IPS DF 6.9 (cell line): ENCODE measurements around the gene TENM3.

Experiments used
- DNase-seq: peaks from one replicate; pipeline ENCODE4 v3.0.0-alpha.2; 2013; ENCODE audit warnings: low read depth, low spot score
- H3K27ac ChIP-seq: one replicate; pipeline ENCODE4 v1.5.1; 2013; ENCODE audit warnings: low read length, control low read depth
- H3K27me3 ChIP-seq: 2 replicates; pipeline ENCODE4 v1.6.1; 2013; ENCODE audit warnings: mild to moderate bottlenecking, low read length; ENCODE audit not compliant: control insufficient read depth, insufficient read depth
- H3K36me3 ChIP-seq: 2 replicates; pipeline ENCODE4 v1.6.1; 2013; ENCODE audit warnings: low read length; ENCODE audit not compliant: control insufficient read depth, insufficient read depth
- H3K4me1 ChIP-seq: 2 replicates; pipeline ENCODE4 v1.6.1; 2013; ENCODE audit warnings: low read length; ENCODE audit not compliant: control insufficient read depth, insufficient read depth
- H3K4me3 ChIP-seq: 2 replicates; pipeline ENCODE4 v1.5.1; 2013; ENCODE audit warnings: mild to moderate bottlenecking, low read length
- H3K9me3 ChIP-seq: 2 replicates; pipeline ENCODE4 v1.6.1; 2013; ENCODE audit warnings: low read length, inconsistent platforms; ENCODE audit not compliant: control insufficient read depth, insufficient read depth
- WGBS: extraction: QIAGEN DNeasy Blood & Tissue Kit; methylation state at CpG from one replicate; pipeline ENCODE4 v1.1.7; 2013; ENCODE audit warnings: mixed read lengths, missing lambda C conversion rate; ENCODE audit not compliant: insufficient read length, insufficient coverage; 5-methylcytosine and 5-hydroxymethylcytosine counted together

The TENM3 gene

GRCh38 chr4:182252220-182252619, 9.0 kb downstream of the TENM3 start:
- no peak overlapping the region for H3K27ac ChIP-seq
- H3K9me3 ChIP-seq = no peaks in the 10 kb centered on the region
- no peaks in the 10 kb centered on the region for H3K27me3 ChIP-seq
- peaks cover 4% of the 10 kb centered on the region for H3K4me1 ChIP-seq
- DNase-seq = no peak
- no CpG with 5 or more reads among the region's 4 CpGs for WGBS
- no peak overlapping the region for H3K4me3 ChIP-seq
- H3K36me3 ChIP-seq = no peaks in the 10 kb centered on the region

GRCh38 chr4:182254026-182254780, 11.0 kb downstream of the TENM3 start:
- Histone ChIP-seq H3K27me3 (no peaks in the 10 kb centered on the region), H3K4me3 (no peak overlapping the region), H3K36me3 (no peaks in the 10 kb centered on the region), H3K9me3 (no peaks in the 10 kb centered on the region), H3K4me1 (peaks cover 7% of the 10 kb centered on the region), H3K27ac (no peak overlapping the region)
- WGBS = no CpG with 5 or more reads among the region's 10 CpGs
- DNase-seq = no peak

DNA sequence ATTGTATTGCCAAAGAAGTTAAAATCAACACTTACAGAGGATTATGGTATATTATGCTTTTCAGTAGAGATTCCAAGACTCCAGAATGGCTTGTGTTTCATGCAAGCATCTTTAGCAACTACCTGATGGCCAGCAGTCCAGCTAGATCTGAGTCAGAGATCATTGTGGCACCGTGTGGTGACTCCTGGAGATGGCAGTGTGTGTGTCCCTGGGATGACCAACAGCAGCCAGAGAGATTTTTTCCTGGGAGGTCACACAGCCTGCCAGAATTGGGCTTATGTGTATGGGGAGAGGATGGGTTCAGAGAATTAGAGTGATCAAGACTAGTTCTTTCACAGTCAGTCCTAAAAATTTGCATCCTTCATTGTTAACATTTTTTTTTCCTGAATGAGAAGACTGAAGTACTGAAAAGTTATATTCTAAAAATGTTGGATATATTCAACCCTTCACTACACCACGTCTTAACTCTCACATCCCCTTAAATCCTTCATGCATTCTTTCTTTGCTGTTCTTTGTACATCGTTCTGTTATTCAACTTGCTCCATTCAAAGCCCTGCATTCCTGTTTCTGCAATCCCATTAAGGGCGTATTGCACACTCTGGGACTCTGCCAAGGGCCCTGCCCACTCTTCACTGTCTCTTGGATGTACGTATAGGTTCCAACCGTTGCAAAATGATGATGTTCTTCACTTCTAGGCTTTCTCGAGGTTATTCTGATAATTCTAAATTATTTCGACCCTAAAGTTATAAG, 12.4 kb downstream of the TENM3 start:
- no peak overlapping the region for H3K27ac ChIP-seq
- WGBS = 100% methylated on average over 1 of the region's 8 CpGs
- H3K27me3 ChIP-seq = no peaks in the 10 kb centered on the region
- no peaks in the 10 kb centered on the region for H3K36me3 ChIP-seq
- H3K9me3 ChIP-seq = no peaks in the 10 kb centered on the region
- DNase-seq = no peak
- H3K4me1 ChIP-seq = peaks cover 7% of the 10 kb centered on the region
- no peak overlapping the region for H3K4me3 ChIP-seq

- no CpG with 5 or more reads among the region's 3 CpGs for WGBS
Observed at GRCh38 chr4:182257016-182257415, 13.8 kb downstream of the TENM3 start.

DNA sequence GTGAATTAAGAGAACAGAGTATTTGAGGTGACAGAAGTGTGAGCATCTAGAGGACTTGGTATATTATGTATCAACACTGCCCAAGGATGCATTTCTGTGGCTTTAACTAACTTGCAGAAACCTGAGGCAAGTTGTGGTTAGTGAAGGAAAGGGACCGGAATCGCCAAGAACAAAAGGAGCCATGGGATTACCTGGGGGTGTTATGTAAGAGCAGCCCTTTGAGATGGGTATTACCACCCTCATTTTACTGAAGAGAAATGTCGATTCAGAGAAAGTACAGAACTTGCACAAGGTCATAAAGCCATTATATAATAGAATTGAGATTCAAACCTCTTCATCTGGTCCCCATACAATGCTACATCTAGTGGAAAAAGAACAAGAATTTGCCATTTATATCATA, 14.3 kb downstream of the TENM3 start:
- H3K27ac ChIP-seq = no peak overlapping the region
- no peaks in the 10 kb centered on the region for H3K9me3 ChIP-seq
- H3K4me3 ChIP-seq = no peak overlapping the region
- no peaks in the 10 kb centered on the region for H3K36me3 ChIP-seq
- peaks cover 7% of the 10 kb centered on the region for H3K4me1 ChIP-seq
- no peak for DNase-seq
- WGBS = no CpG with 5 or more reads among the region's 3 CpGs
- no peaks in the 10 kb centered on the region for H3K27me3 ChIP-seq

More at GRCh38 chr4:182257016-182257415, 13.8 kb downstream of the TENM3 start:
- no peak overlapping the region for H3K4me3 ChIP-seq
- H3K27me3 ChIP-seq = no peaks in the 10 kb centered on the region
- no peak overlapping the region for H3K27ac ChIP-seq
- H3K9me3 ChIP-seq = no peaks in the 10 kb centered on the region
- no peaks in the 10 kb centered on the region for H3K36me3 ChIP-seq
- no peak for DNase-seq
- peaks cover 7% of the 10 kb centered on the region for H3K4me1 ChIP-seq

DNA sequence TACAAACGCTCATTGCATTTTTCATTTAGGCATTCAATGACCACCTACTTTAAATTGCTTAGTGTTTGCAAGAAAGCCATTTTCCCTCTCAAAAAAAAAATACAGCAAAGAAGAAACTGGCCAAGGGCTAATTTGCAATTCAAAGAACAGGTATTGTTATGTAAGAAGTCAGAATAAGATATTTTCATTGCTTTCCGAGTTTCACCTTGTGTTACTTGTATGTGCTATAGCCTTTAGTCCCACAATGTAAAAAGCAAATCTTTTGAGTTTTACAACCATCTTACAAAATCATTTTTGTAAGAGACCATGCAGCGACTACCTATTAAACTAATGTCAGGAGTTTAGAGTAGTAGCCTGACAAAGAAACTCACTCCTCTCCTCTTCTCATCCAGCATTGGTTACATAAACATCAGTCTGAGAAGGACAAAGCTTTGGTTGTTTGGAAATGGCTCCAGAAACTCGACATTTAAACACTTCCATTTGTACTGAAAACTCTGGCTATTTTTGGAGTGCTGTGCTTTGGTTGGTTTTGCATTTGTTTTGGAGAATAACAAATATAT, 15.3 kb downstream of the TENM3 start:
- Histone ChIP-seq H3K27ac (no peak overlapping the region), H3K4me3 (no peak overlapping the region), H3K36me3 (no peaks in the 10 kb centered on the region)

GRCh38 chr4:182261651-182262223, 18.5 kb downstream of the TENM3 start:
- H3K4me3 ChIP-seq = no peak overlapping the region
- no peak for DNase-seq
- H3K36me3 ChIP-seq = no peaks in the 10 kb centered on the region
- no peaks in the 10 kb centered on the region for H3K27me3 ChIP-seq
- no peaks in the 10 kb centered on the region for H3K9me3 ChIP-seq
- no peak overlapping the region for H3K27ac ChIP-seq
- WGBS = no CpG with 5 or more reads among the region's 8 CpGs
- H3K4me1 ChIP-seq = peaks cover 6% of the 10 kb centered on the region; the same call in 1 of the 2 replicates

More for the DNA sequence above, 15.3 kb downstream of the TENM3 start:
- Histone ChIP-seq H3K4me1 (peaks cover 7% of the 10 kb centered on the region), H3K9me3 (no peaks in the 10 kb centered on the region), H3K27me3 (no peaks in the 10 kb centered on the region)
- no CpG with 5 or more reads among the region's 4 CpGs for WGBS
- no peak for DNase-seq

DNA sequence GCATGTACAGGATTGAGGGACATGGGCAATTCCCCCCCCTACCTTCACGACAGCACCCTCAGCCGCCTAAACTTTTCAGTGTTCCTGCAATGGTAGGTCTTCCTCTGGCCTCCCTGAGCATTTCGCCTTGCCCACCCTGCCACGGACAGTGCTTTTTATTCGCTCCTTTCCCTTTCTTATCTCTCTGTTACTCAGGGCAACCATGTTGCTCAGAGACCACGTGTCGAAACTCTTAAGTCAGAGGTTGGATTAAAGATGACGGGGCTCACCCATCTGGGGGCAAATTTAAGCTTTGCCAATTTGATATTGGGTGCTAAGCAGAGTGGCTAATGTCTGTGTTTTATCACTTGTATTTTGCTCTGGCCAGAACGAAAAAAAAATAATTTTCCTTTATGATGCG, 20.4 kb downstream of the TENM3 start:
- Histone ChIP-seq H3K4me1 (no peaks in the 10 kb centered on the region), H3K36me3 (no peaks in the 10 kb centered on the region), H3K4me3 (no peak overlapping the region), H3K9me3 (no peaks in the 10 kb centered on the region), H3K27me3 (no peaks in the 10 kb centered on the region), H3K27ac (no peak overlapping the region)
- DNase-seq = no peak
- WGBS = no CpG with 5 or more reads among the region's 10 CpGs

DNA sequence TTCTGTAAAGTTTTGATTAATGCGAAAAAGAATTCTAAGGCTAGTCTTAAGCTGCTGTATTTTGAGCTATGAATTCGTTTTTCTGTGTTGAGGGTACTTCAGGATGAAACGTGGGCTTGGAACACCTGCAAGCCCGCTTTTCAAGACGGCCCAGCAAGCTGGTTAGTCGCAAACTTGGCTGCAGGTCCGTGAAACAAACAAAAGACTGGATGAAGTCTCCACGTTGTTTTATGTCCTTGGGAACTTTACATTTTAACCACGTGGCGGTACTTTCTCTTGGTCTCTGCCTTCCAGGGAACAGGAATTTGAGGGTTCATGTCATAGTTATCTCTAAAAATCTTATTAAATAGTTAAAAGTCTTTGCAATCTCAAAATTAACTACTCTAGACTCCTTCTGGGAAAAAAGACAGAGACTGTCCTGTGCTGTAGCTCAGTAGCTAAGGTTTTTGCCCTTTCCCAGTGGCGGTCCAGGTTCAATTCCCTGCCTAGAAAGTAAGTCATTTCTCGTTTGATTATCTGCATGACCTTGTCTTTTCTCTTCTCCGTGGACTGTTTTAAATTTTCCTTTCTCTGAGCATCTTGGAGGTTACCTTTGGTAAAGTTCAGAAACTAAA, 21.0 kb downstream of the TENM3 start:
- DNase-seq = no peak
- WGBS = no CpG with 5 or more reads among the region's 13 CpGs
- Histone ChIP-seq H3K4me1 (no peaks in the 10 kb centered on the region), H3K36me3 (no peaks in the 10 kb centered on the region), H3K27ac (no peak overlapping the region), H3K27me3 (no peaks in the 10 kb centered on the region), H3K9me3 (no peaks in the 10 kb centered on the region), H3K4me3 (no peak overlapping the region)

DNA sequence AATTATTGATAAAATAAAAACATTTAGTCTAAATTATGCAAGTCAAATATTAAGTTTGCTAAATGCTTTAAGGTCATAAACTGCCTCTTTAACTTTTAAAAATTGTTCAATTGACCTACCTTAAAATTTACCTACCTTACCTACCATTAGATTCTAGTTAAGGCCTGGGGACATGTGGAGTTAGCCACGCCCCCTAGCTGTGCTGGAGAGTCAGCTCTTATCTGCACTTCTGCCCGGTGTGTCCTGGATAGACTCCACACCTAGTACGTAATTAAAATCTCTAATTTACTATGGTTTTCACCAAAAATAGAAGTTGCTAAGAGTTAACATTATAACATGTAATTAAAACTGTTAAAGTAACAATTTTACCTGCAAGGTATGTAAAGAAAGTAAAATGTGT, 22.7 kb downstream of the TENM3 start:
- no peak for DNase-seq

More for the DNA sequence above, 22.7 kb downstream of the TENM3 start:
- H3K9me3 ChIP-seq = no peaks in the 10 kb centered on the region; the same call in 1 of the 2 replicates
- H3K36me3 ChIP-seq = no peaks in the 10 kb centered on the region
- no peaks in the 10 kb centered on the region for H3K27me3 ChIP-seq
- H3K27ac ChIP-seq = no peak overlapping the region
- WGBS = no CpG with 5 or more reads among the region's 3 CpGs
- peaks cover 2% of the 10 kb centered on the region; the same call in 1 of the 2 replicates for H3K4me1 ChIP-seq
- H3K4me3 ChIP-seq = no peak overlapping the region
